Stimulated activated CD8-positive, alpha-beta memory T cell treated with anti-CD3 and anti-CD28 coated beads, Interleukin-4, amount 100 ng/mL, for 1 hour (primary cell): ENCODE data around the gene NT5C2.
"Not testable (repeated sequence)": the region's sequence is repeated elsewhere in the genome, so short reads cannot be mapped to it uniquely, and the experiment has no call there.

ENCODE experiments used
- DNase-seq, 2 donors: peaks; one replicate each; pipeline ENCODE4 v3.0.0-alpha.2; 2020; ENCODE audit warnings: low read depth in 2 of 2, low spot score in 1 of 2

Gene NT5C2

DNA sequence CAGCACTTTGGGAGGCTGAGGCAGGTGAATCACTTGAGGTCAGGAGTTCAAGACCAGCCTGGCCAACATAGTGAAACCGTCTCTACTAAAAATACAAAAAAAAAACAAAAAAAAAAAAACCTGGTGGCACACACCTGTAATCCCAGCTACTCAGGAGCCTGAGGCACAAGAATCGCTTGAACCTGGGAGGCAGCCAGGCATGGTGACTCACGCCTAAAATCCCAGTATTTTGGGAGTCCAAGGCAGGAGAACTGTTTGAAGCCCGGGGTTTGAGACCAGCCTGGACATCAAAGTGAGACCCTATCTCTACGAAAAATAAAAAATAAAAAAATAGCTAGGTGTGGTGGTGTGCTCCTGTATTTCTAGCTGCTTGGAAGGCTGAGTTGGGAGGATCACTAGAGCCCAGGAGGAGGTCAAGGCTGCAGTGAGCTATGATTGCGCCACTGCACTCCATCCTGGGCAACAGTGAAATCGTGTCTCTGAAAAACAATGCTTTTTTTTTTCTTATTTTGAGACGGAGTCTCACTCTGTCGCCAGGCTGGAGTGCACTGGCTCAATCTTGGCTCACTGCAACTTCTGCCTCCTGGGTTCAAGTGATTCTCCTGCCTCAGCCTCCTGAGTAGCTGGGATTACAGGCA, 29.2 kb downstream of the NT5C2 start:
- DNase-seq: not testable (repeated sequence)

GRCh38 chr10:103157246-103157645, 35.8 kb downstream of the NT5C2 start:
- no peak for DNase-seq

DNA sequence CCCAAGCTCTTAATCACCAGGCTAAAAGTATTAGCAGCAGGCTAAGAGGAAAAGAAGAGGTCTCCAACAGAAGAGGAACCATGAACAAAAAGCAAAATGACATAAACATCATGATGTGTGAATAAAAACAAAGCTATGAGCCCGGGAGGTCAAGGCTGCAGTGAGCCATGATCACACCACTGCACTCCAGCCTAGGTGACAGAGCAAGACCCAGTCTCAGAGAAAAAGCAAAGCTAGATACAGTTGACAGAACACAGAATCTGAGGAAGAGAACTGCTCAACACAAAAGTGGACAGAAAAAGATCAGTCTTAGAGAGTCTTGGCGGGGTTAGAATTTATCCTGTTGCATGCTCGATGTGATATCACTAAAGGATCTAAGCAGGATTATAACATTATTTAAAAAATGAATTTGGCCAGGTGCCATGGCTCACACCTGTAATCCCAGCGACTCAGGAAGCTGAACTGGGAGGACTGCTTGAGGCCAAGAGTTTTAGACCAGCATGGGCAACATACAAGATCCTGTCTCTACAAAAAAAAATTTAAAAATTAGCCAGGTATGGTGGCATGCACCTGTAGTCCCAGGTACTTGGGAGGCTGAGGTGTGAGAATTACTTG, 37.5 kb downstream of the NT5C2 start:
- DNase-seq: no peak

- DNase-seq: no peak
Measured at GRCh38 chr10:103154521-103155299, 38.4 kb downstream of the NT5C2 start.

DNA sequence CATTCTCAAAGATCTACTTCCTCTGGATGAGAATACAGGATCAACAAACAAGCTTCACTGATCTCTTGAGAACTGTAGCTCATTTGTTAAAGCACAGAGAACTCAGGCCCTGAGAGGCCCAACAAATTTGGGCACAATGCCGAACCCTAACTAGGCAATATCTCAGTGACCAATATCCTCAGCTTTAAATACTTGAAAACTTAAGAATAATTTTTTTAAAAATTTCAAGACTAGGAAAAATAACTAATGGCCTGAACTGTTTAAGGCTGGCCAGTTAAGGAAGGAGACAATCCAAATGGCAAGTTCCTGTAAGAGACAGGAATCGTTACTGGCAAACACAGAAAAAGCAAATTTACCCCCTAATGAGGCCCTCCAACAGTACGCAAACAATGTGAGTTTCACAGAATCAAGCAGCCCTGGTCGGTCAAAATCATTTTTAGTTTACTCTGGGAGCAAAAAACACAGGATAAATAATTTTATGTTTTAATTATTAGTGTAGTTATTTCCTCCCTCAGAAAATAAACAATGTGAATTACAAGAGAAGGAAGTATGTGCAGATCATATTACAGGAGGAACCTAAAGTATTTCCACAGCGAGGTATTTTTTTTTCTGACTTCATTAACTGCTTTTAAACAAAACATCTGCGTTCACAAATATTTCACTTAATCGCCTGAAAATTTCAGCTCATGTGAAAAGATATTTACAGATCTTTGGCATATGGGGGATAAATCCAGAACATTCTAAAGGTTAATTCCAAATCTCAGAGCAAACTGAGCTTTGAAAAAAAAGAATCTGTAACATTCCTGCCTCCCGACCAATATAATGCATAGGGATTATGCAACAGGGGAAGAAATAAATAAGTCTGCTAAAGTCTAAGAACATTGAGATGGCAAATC, 39.5 kb downstream of the NT5C2 start:
- DNase-seq: no peak

- no peak for DNase-seq
Measured at GRCh38 chr10:103149991-103150622, 43.0 kb downstream of the NT5C2 start.

GRCh38 chr10:103147645-103148044, 45.4 kb downstream of the NT5C2 start:
- DNase-seq: no peak

GRCh38 chr10:103145860-103146466, 47.1 kb downstream of the NT5C2 start:
- DNase-seq: no peak

DNA sequence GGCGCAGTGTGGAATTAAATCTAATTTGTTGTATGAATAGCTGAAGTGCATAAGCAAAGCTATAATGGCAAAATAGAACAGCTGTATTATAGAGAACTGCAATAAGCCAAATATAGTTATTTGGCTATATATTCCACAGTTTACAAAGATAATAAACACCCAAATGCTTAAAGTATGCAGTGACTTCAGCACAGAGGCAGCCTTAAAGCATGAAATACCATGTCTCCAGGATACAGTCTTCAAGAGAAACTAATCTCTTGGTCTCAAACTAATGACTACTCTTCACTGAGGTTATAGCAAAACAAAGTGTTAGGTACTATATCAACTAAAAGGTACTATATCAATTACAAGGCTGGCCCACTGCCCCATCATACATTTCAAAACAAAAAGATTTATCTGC, 48.0 kb downstream of the NT5C2 start:
- DNase-seq: no peak

- no peak for DNase-seq
Measured at GRCh38 chr10:103144041-103144440, 49.0 kb downstream of the NT5C2 start.

GRCh38 chr10:103143641-103144040, 49.4 kb downstream of the NT5C2 start:
- DNase-seq: not testable (repeated sequence)

DNA sequence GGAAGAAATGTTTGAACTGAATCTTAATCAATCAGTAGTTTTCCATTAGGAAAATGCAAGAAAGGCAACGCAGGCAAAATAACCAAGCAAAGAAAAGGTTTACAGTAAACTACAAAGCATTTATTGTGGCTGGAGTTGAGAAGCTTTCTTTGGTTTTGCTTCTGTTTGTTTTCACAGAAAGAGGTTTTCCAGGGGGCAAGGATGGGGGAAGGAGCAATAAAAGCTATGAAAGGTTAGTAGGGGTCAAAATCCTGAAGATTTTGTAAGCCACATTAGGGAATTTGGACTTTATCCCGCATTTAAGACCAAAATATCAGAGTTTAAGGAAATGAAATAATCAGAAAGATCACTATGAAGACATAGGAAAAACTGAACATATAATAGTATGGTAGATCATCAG, 51.1 kb downstream of the NT5C2 start:
- no peak for DNase-seq

DNA sequence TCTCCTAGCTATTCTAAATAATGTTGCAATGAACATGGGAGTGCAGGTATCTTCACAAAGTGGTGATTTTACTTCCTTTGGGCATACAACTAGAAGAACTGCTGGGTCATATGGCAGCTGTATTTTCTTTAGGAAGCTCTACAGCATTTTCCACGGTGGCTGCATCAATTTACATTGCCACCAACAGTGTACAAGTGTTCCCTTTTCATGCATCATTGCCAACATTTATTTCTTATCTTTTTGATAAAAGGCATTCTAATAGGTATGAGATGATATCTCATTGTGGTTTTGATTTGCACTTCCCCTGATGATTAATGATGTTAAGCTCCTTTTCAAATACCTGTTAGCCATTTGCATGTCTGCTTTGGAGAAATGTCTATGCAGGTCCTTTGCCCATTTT, 52.6 kb downstream of the NT5C2 start:
- no peak for DNase-seq

DNA sequence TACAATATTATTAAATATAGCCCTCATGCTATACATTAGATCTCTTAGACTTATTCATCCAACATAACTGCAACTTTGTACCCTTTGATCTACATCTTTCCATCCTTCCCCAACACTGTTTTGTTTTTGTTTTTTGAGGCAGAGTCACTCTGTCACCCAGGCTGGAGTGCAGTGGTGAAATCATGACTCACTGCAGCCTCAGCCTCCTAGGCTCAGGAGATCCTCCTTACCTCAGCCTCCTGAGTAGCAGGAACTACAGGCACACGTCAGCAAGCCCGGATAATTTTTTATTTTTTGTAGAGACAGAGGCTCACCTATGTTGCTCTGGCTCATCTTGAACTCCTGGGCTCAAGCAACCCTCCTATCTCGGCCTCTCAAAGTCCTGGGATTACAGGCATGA, 53.3 kb downstream of the NT5C2 start:
- no peak for DNase-seq

DNA sequence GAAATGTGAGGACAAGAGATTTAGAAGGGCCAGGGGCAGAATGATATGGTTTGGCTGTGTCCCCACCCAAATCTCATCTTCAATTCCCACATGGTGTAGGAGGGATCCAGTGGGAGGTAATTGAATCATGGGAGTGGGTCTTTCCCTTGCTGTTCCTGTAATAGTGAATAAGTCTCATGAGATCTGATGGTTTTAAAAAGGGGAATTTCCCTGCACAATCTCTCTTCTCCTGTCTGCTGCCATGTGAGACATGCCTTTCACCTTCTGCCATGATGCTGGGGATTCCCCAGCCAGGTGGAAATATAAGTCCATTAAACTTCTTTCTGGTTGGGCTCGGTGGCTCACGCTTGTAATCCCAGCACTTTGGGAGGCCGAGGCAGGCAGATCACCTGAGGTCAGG, 57.9 kb downstream of the NT5C2 start:
- not testable (repeated sequence) for DNase-seq

DNA sequence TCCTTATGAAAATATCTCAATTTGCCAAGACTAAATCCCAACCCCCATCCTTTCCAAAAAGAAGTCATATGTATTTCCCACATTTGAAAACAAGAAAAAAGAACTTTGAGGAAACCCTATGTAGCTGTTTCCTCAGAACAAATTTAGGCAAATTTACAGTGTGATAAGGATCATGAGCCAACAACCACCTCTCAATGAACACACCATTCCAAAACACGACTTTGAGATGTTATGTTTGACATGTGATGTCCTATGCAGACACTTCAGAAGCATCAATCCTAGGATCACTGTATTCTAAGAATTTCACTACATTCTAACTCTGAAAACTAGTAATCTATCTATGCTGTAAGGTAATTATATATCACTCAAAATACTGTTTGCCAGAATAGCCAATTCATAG, 62.2 kb downstream of the NT5C2 start:
- no peak for DNase-seq

GRCh38 chr10:103130180-103130579, 62.9 kb downstream of the NT5C2 start:
- DNase-seq: not testable (repeated sequence)

DNA sequence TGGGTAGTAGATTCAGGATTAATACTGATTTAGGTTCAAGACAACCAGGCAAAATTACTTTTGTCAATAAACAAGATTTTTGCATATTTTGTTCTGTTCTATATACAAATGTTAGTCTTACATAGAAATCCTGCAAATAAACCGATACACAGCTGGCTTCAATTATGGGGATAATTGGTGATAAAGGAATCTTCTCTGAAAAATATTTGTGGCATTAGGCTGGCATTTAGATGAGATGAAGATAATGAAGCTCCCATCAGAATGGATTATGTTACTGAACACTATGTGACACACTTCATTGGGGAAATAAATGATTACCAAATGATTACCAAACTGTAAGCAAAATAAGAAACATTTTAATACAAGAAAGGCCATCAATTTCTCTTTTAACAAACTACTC, 65.8 kb downstream of the NT5C2 start:
- no peak for DNase-seq

DNA sequence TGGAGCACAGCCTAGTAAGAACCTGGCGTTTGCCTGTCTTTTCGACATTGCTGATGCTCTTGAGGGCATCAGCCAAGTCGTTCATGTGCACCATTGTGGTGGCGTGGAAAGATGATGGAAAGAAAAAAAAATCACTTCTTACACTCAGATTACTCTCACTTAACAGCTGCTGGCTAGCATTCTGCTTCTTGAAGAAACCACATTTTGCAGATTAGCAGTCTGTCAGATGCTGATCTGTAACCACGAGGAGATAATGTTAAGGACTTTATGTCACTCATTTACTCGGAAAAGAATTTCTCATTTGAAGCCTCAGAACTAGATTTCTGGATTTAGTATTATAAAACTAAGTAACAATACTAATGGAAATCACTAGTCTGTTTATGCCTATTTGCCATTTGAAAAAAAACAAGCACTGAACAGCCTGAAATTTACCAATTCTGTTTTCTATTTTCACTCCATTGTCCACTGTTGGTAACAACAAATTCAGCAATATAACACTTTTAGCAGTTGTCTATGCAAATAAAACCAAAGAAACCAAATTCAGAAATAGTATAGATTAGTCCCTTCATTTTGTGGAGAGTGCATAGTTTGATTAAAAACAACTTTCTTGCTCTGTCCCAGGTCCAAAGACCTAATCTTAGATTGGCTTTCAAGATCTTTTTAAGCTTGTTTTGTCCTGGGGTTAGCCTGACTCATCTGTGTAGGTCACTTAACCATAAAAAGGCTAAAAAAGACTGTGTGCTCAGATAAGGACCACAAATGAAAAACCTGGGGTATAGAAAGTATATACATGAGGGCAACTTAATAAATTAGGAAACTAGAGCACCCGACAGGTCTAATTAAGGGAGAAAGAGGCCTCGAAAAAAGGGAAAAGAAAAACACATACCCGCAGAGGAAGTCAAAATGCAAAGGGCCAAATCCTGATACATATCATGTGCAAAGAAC, 67.5 kb downstream of the NT5C2 start:
- no peak for DNase-seq
